PFSK-1 (cell line): ENCODE results near the gene CMTM4.

Source experiments
- POLR2AphosphoS5 ChIP-seq: IDR thresholded peaks from 2 replicates; pipeline ENCODE4 v1.6.1; 2012; ENCODE audit warnings: low read depth, mild to moderate bottlenecking, control low read depth, low read length, moderate library complexity
- REST ChIP-seq, 2 experiments: IDR thresholded peaks; 2 replicates each; pipeline versions ENCODE4 v1.6.1 to v1.8.0; 2011 to 2012; ENCODE audit warnings: low read depth in 2 of 2, low read length in 2 of 2, control low read depth in 1 of 2, inconsistent platforms in 1 of 2, mild to moderate bottlenecking in 1 of 2, moderate library complexity in 1 of 2; ENCODE audit not compliant: insufficient read depth in 1 of 2
- SIN3A ChIP-seq: IDR thresholded peaks from 2 replicates; pipeline ENCODE4 v1.6.1; 2012; ENCODE audit warnings: mild to moderate bottlenecking, low read length, moderate library complexity, borderline replicate concordance; ENCODE audit not compliant: insufficient read depth
- TAF1 ChIP-seq: IDR thresholded peaks from 2 replicates; pipeline ENCODE4 v1.6.1; 2012; ENCODE audit warnings: low read length, control low read depth, borderline replicate concordance; ENCODE audit not compliant: insufficient read depth

GRCh38 chr16:66599726-66600125, 96.8 kb downstream of the CMTM4 start:
- no peak for TF ChIP-seq POLR2AphosphoS5
- no peak for TF ChIP-seq REST (IDR thresholded peaks at IDR 0.05; ENCODE audit: insufficient read depth in 1 of 2, low read depth in 2 of 2, low read length in 2 of 2)
- TF ChIP-seq TAF1: no peak
- TF ChIP-seq SIN3A: no peak
